ENCODE results near the gene ZBTB18.
A peak's percentile ranks its signal among the peaks of the same experiment; 100 is the strongest.

Gene ZBTB18

GRCh38 chr1:244052016-244052727 is 1.1 kb downstream of the ZBTB18 start:
- Histone ChIP-seq H3K4me1 (ENCODE audit: insufficient read depth, low read length) (peaks cover 38% of the 10 kb centered on the region), H3K9me3 (ENCODE audit: insufficient read depth, low read depth, low read length) (no peaks in the 10 kb centered on the region), H3K4me3 (ENCODE audit: low read length) (0 out of 2 replicates have a peak overlapping the region, but pooled peaks have one; percentile 70), H3K9ac (ENCODE audit: low read depth, low read length) (no peak overlapping the region), H3K27ac (ENCODE audit: low read depth, low read length) (no peak overlapping the region), H3K27me3 (ENCODE audit: insufficient read depth, low read length) (peaks cover 12% of the 10 kb centered on the region), H3K36me3 (ENCODE audit: insufficient read depth, low read length) (peaks cover 25% of the 10 kb centered on the region)
- 57% methylated on average over 5 of the region's 5 CpGs for WGBS

GRCh38 chr1:244052728-244053312 is 1.7 kb downstream of the ZBTB18 start:
- 83% methylated on average over 6 of the region's 6 CpGs for WGBS
- H3K9ac ChIP-seq (ENCODE audit: low read depth, low read length): no peak overlapping the region
- H3K36me3 ChIP-seq (ENCODE audit: insufficient read depth, low read length): peaks cover 25% of the 10 kb centered on the region
- H3K27ac ChIP-seq (ENCODE audit: low read depth, low read length): no peak overlapping the region
- H3K27me3 ChIP-seq (ENCODE audit: insufficient read depth, low read length): peaks cover 12% of the 10 kb centered on the region
- no peaks in the 10 kb centered on the region for H3K9me3 ChIP-seq (ENCODE audit: insufficient read depth, low read depth, low read length)
- H3K4me3 ChIP-seq (ENCODE audit: low read length): no peak overlapping the region
- H3K4me1 ChIP-seq (ENCODE audit: insufficient read depth, low read length): peaks cover 42% of the 10 kb centered on the region

GRCh38 chr1:244053831-244054230 is 2.7 kb downstream of the ZBTB18 start:
- WGBS: 94% methylated on average over 11 of the region's 11 CpGs
- Histone ChIP-seq H3K36me3 (ENCODE audit: insufficient read depth, low read length) (peaks cover 25% of the 10 kb centered on the region), H3K27me3 (ENCODE audit: insufficient read depth, low read length) (peaks cover 12% of the 10 kb centered on the region), H3K4me1 (ENCODE audit: insufficient read depth, low read length) (peaks cover 42% of the 10 kb centered on the region), H3K9me3 (ENCODE audit: insufficient read depth, low read depth, low read length) (no peaks in the 10 kb centered on the region), H3K4me3 (ENCODE audit: low read length) (no peak overlapping the region), H3K9ac (ENCODE audit: low read depth, low read length) (no peak overlapping the region), H3K27ac (ENCODE audit: low read depth, low read length) (no peak overlapping the region)

GRCh38 chr1:244054247-244054923 is 3.3 kb downstream of the ZBTB18 start:
- H3K27me3 ChIP-seq (ENCODE audit: insufficient read depth, low read length): peaks cover 12% of the 10 kb centered on the region
- H3K36me3 ChIP-seq (ENCODE audit: insufficient read depth, low read length): peaks cover 25% of the 10 kb centered on the region
- peaks cover 42% of the 10 kb centered on the region for H3K4me1 ChIP-seq (ENCODE audit: insufficient read depth, low read length)
- H3K9ac ChIP-seq (ENCODE audit: low read depth, low read length): no peak overlapping the region
- WGBS: 91% methylated on average over 17 of the region's 17 CpGs
- H3K9me3 ChIP-seq (ENCODE audit: insufficient read depth, low read depth, low read length): no peaks in the 10 kb centered on the region
- H3K4me3 ChIP-seq (ENCODE audit: low read length): no peak overlapping the region
- no peak overlapping the region for H3K27ac ChIP-seq (ENCODE audit: low read depth, low read length)

- Histone ChIP-seq H3K9ac (ENCODE audit: low read depth, low read length) (no peak overlapping the region), H3K9me3 (ENCODE audit: insufficient read depth, low read depth, low read length) (no peaks in the 10 kb centered on the region)
- 95% methylated on average over 27 of the region's 27 CpGs for WGBS
Measured at GRCh38 chr1:244054924-244055263, 3.8 kb downstream of the ZBTB18 start.

GRCh38 chr1:244056577-244056976 is 5.5 kb downstream of the ZBTB18 start:
- peaks cover 25% of the 10 kb centered on the region for H3K36me3 ChIP-seq (ENCODE audit: insufficient read depth, low read length)
- H3K9ac ChIP-seq (ENCODE audit: low read depth, low read length): no peak overlapping the region
- H3K27ac ChIP-seq (ENCODE audit: low read depth, low read length): no peak overlapping the region
- peaks cover 28% of the 10 kb centered on the region for H3K4me1 ChIP-seq (ENCODE audit: insufficient read depth, low read length)
- no peaks in the 10 kb centered on the region for H3K9me3 ChIP-seq (ENCODE audit: insufficient read depth, low read depth, low read length)
- WGBS: 44% methylated on average over 5 of the region's 6 CpGs
- H3K27me3 ChIP-seq (ENCODE audit: insufficient read depth, low read length): no peaks in the 10 kb centered on the region
- no peak overlapping the region for H3K4me3 ChIP-seq (ENCODE audit: low read length)

More at GRCh38 chr1:244054924-244055263, 3.8 kb downstream of the ZBTB18 start:
- Histone ChIP-seq H3K36me3 (ENCODE audit: insufficient read depth, low read length) (peaks cover 25% of the 10 kb centered on the region), H3K27me3 (ENCODE audit: insufficient read depth, low read length) (peaks cover 8% of the 10 kb centered on the region), H3K4me1 (ENCODE audit: insufficient read depth, low read length) (peaks cover 42% of the 10 kb centered on the region), H3K27ac (ENCODE audit: low read depth, low read length) (no peak overlapping the region), H3K4me3 (ENCODE audit: low read length) (no peak overlapping the region)

- no peak overlapping the region for H3K27ac ChIP-seq (ENCODE audit: low read depth, low read length)
- no peak overlapping the region for H3K9ac ChIP-seq (ENCODE audit: low read depth, low read length)
- no peak overlapping the region for H3K4me3 ChIP-seq (ENCODE audit: low read length)
- 92% methylated on average over 10 of the region's 12 CpGs for WGBS
- H3K4me1 ChIP-seq (ENCODE audit: insufficient read depth, low read length): peaks cover 26% of the 10 kb centered on the region
- no peaks in the 10 kb centered on the region for H3K27me3 ChIP-seq (ENCODE audit: insufficient read depth, low read length)
- H3K9me3 ChIP-seq (ENCODE audit: insufficient read depth, low read depth, low read length): no peaks in the 10 kb centered on the region
- peaks cover 25% of the 10 kb centered on the region for H3K36me3 ChIP-seq (ENCODE audit: insufficient read depth, low read length)
Measured at GRCh38 chr1:244057474-244058385, 6.6 kb downstream of the ZBTB18 start.

GRCh38 chr1:244060117-244060516 is 9.0 kb downstream of the ZBTB18 start:
- peaks cover 10% of the 10 kb centered on the region for H3K36me3 ChIP-seq (ENCODE audit: insufficient read depth, low read length)
- no CpG with 5 or more reads among the region's 1 CpG for WGBS
- peaks cover 21% of the 10 kb centered on the region for H3K4me1 ChIP-seq (ENCODE audit: insufficient read depth, low read length)
- no peak overlapping the region for H3K27ac ChIP-seq (ENCODE audit: low read depth, low read length)
- H3K27me3 ChIP-seq (ENCODE audit: insufficient read depth, low read length): no peaks in the 10 kb centered on the region
- H3K9ac ChIP-seq (ENCODE audit: low read depth, low read length): no peak overlapping the region
- H3K4me3 ChIP-seq (ENCODE audit: low read length): no peak overlapping the region
- no peaks in the 10 kb centered on the region for H3K9me3 ChIP-seq (ENCODE audit: insufficient read depth, low read depth, low read length)

GRCh38 chr1:244060686-244061085 is 9.6 kb downstream of the ZBTB18 start:
- WGBS: 89% methylated on average over 1 of the region's 2 CpGs
- Histone ChIP-seq H3K36me3 (ENCODE audit: insufficient read depth, low read length) (peaks cover 4% of the 10 kb centered on the region; the same call in 1 of the 2 replicates), H3K4me1 (ENCODE audit: insufficient read depth, low read length) (peaks cover 21% of the 10 kb centered on the region), H3K4me3 (ENCODE audit: low read length) (no peak overlapping the region), H3K9me3 (ENCODE audit: insufficient read depth, low read depth, low read length) (no peaks in the 10 kb centered on the region), H3K9ac (ENCODE audit: low read depth, low read length) (no peak overlapping the region), H3K27me3 (ENCODE audit: insufficient read depth, low read length) (no peaks in the 10 kb centered on the region), H3K27ac (ENCODE audit: low read depth, low read length) (no peak overlapping the region)

GRCh38 chr1:244062156-244062725 is 11.2 kb downstream of the ZBTB18 start:
- 83% methylated on average over 4 of the region's 4 CpGs for WGBS

More at GRCh38 chr1:244062156-244062725, 11.2 kb downstream of the ZBTB18 start:
- Histone ChIP-seq H3K4me3 (ENCODE audit: low read length) (no peak overlapping the region), H3K36me3 (ENCODE audit: insufficient read depth, low read length) (no peaks in the 10 kb centered on the region), H3K4me1 (ENCODE audit: insufficient read depth, low read length) (peaks cover 18% of the 10 kb centered on the region), H3K27me3 (ENCODE audit: insufficient read depth, low read length) (no peaks in the 10 kb centered on the region), H3K27ac (ENCODE audit: low read depth, low read length) (no peak overlapping the region), H3K9ac (ENCODE audit: low read depth, low read length) (no peak overlapping the region), H3K9me3 (ENCODE audit: insufficient read depth, low read depth, low read length) (no peaks in the 10 kb centered on the region)
